HCT116 (cell line): ENCODE data around the gene SPTBN1. TPM values are rescaled to one million over a fixed set of nuclear protein-coding genes. Genes with fewer than 3 reads are reported as not detected.

ENCODE experiments used
- ATAC-seq: fragments of 200-7000 bp; cut with Tn5 transposase; 2 replicates; pipeline ENCODE4 v1.9.1; 2020; ENCODE audit warnings: mild to moderate bottlenecking, moderate library complexity
- BruUV-seq: library from RNA; stranded (reverse); fragments of 400-500 nt; replicated peaks from 2 replicates; lab custom pipeline; 2021; lab: Mats Ljungman, UMichigan
- CTCF ChIA-PET: fragments of 300-600 bp; sonication (Branson Sonifier 250); formaldehyde crosslinking; loops from one replicate; lab custom pipeline; 2021; ENCODE audit warnings: antibody characterized with exemption; lab: Charles Lee
- POLR2A ChIA-PET: fragments of 300-600, 350-600 bp; sonication (Branson Sonifier 250); formaldehyde crosslinking; loops from one replicate; lab custom pipeline; 2021; ENCODE audit warnings: antibody characterized with exemption; lab: Charles Lee
- RAD21 ChIA-PET, 2 experiments: fragments of 300-600 bp; sonication (Branson Sonifier 250); formaldehyde crosslinking; loops; one replicate each; lab custom pipeline; 2023; ENCODE audit warnings: low total read pairs in 2 of 2; ENCODE audit not compliant: uncharacterized antibody in 2 of 2, unreplicated experiment in 2 of 2, low non-redundant PET in 1 of 2; lab: Charles Lee
- DNase-seq: peaks from one replicate; pipeline ENCODE4 v3.0.0-alpha.2; 2010; ENCODE audit warnings: low read depth, low spot score
- H2AFZ ChIP-seq: fragments of 200-600 bp; shearing (Covaris generic), sonication (generic); 2 replicates; pipeline ENCODE4 v1.6.1; 2017; ENCODE audit warnings: low read depth, mixed run types, mixed read lengths, antibody characterized with exemption, low read length; ENCODE audit not compliant: poor library complexity, severe bottlenecking
- H3K27ac ChIP-seq: 2 replicates; pipeline ENCODE4 v1.5.1; 2012; ENCODE audit warnings: low read depth, low read length
- H3K27me3 ChIP-seq: fragments of 200-600 bp; sonication (generic); 2 replicates; pipeline ENCODE4 v1.6.1; 2016; ENCODE audit warnings: mixed run types, low read length, mixed read lengths; ENCODE audit not compliant: insufficient read depth
- H3K36me3 ChIP-seq, 2 experiments: fragments of 200-500 bp in 1 of 2; fragments of 200-600 bp in 1 of 2; sonication (Bioruptor generic) in 1 of 2; sonication (generic) in 1 of 2; 2 replicates each; pipeline versions ENCODE4 v1.5.1 to v1.6.1; 2014 to 2016; ENCODE audit warnings: low read length in 2 of 2, inconsistent platforms in 1 of 2, mixed read lengths in 1 of 2, mixed run types in 1 of 2; ENCODE audit not compliant: insufficient read depth in 2 of 2, control insufficient read depth in 1 of 2
- H3K4me1 ChIP-seq, 2 experiments: fragments of 200-600 bp in 1 of 2; sonication (generic) in 1 of 2; 2 replicates each; pipeline versions ENCODE4 v1.5.1 to v1.6.1; 2012 to 2017; ENCODE audit warnings: low read length in 2 of 2, inconsistent platforms in 1 of 2, mild to moderate bottlenecking in 1 of 2, mixed read lengths in 1 of 2, mixed run types in 1 of 2, moderate library complexity in 1 of 2; ENCODE audit not compliant: insufficient read depth in 2 of 2, control insufficient read depth in 1 of 2
- H3K4me2 ChIP-seq: fragments of 200-600 bp; sonication (generic); 2 replicates; pipeline ENCODE4 v1.6.1; 2017; ENCODE audit warnings: mixed run types, low read length, mixed read lengths
- H3K4me3 ChIP-seq, 2 experiments: fragments of 200-600 bp in 1 of 2; sonication (generic) in 1 of 2; replicated peaks in 1 of 2; 2 replicates each; pipeline ENCODE4 v1.5.1; 2011 to 2016; ENCODE audit warnings: low read length in 2 of 2, control low read depth in 1 of 2, low read depth in 1 of 2, mild to moderate bottlenecking in 1 of 2, mixed read lengths in 1 of 2, mixed run types in 1 of 2
- H3K79me2 ChIP-seq: fragments of 200-600 bp; sonication (generic); 2 replicates; pipeline ENCODE4 v1.6.1; 2017; ENCODE audit warnings: mild to moderate bottlenecking, mixed run types, low read length, moderate library complexity, mixed read lengths; ENCODE audit not compliant: insufficient read depth
- H3K9ac ChIP-seq: fragments of 200-600 bp; sonication (generic); 2 replicates; pipeline ENCODE4 v1.6.1; 2016; ENCODE audit warnings: low read length, mixed read lengths
- H3K9me2 ChIP-seq: fragments of 200-600 bp; sonication (generic), shearing (Covaris generic); 2 replicates; pipeline ENCODE4 v1.6.1; 2017; ENCODE audit warnings: mixed run types, mild to moderate bottlenecking, moderate library complexity; ENCODE audit not compliant: insufficient read depth
- H3K9me3 ChIP-seq, 2 experiments: fragments of 200-500 bp in 1 of 2; fragments of 200-600 bp in 1 of 2; sonication (Bioruptor generic) in 1 of 2; sonication (generic) in 1 of 2; 2 replicates each; pipeline ENCODE4 v1.6.1; 2014 to 2017; ENCODE audit warnings: low read length in 2 of 2, mixed read lengths in 2 of 2, inconsistent platforms in 1 of 2, low read depth in 1 of 2, mild to moderate bottlenecking in 1 of 2, mixed run types in 1 of 2, moderate library complexity in 1 of 2; ENCODE audit not compliant: control insufficient read depth in 1 of 2, insufficient read depth in 1 of 2
- H4K20me1 ChIP-seq: fragments of 200-600 bp; sonication (generic), shearing (Covaris generic); 2 replicates; pipeline ENCODE4 v1.6.1; 2017; ENCODE audit warnings: mixed run types, mild to moderate bottlenecking, moderate library complexity; ENCODE audit not compliant: insufficient read depth
- CBX3 ChIP-seq: IDR thresholded peaks from 2 replicates; pipeline ENCODE4 v1.6.1; 2012; ENCODE audit warnings: low read depth
- FOSL1 ChIP-seq: IDR thresholded peaks from 2 replicates; pipeline ENCODE4 v1.6.1; 2012; ENCODE audit warnings: low read depth
- JUND ChIP-seq: IDR thresholded peaks from 2 replicates; pipeline ENCODE4 v1.6.1; 2012
- MAX ChIP-seq: IDR thresholded peaks from 2 replicates; pipeline ENCODE4 v1.6.1; 2012
- POLR2A ChIP-seq: IDR thresholded peaks from 2 replicates; pipeline ENCODE4 v1.7.0; 2011; ENCODE audit warnings: borderline replicate concordance; ENCODE audit not compliant: insufficient read depth, insufficient read length; ENCODE audit errors: extremely low read depth
- POLR2AphosphoS5 ChIP-seq: IDR thresholded peaks from 2 replicates; pipeline ENCODE4 v1.6.1; 2011; ENCODE audit warnings: mild to moderate bottlenecking, low read depth, low read length, moderate library complexity
- RAD21 ChIP-seq: IDR thresholded peaks from 2 replicates; pipeline ENCODE4 v1.6.1; 2012; ENCODE audit warnings: low read depth, mild to moderate bottlenecking
- SIN3A ChIP-seq: IDR thresholded peaks from 2 replicates; pipeline ENCODE4 v1.6.1; 2012; ENCODE audit warnings: low read depth
- SP1 ChIP-seq: IDR thresholded peaks from 2 replicates; pipeline ENCODE4 v1.6.1; 2012; ENCODE audit warnings: low read depth
- TCF7L2 ChIP-seq: IDR thresholded peaks from 2 replicates; pipeline ENCODE4 v1.7.0; 2011; ENCODE audit warnings: borderline replicate concordance, inconsistent platforms; ENCODE audit not compliant: insufficient read depth, insufficient read length; ENCODE audit errors: extremely low read depth
- YY1 ChIP-seq: IDR thresholded peaks from 2 replicates; pipeline ENCODE4 v1.6.1; 2011; ENCODE audit warnings: low read length, low read depth, moderate library complexity, mild to moderate bottlenecking; ENCODE audit not compliant: insufficient replicate concordance; ENCODE audit errors: extremely low read depth
- ZFX ChIP-seq: fragments of 450-650 bp; IDR thresholded peaks from 2 replicates; pipeline ENCODE4 v1.6.1; 2017
- ZNF274 ChIP-seq: fragments of 200-500 bp; sonication (Bioruptor generic); IDR thresholded peaks from 2 replicates; pipeline ENCODE4 v1.6.1; 2014; ENCODE audit warnings: mild to moderate bottlenecking, low read depth, low read length, inconsistent platforms
- intact Hi-C: fragments of 100-400 bp; cut with micrococcal nuclease; formaldehyde crosslinking; loops from 2 replicates; pipeline ENCODE4 v1.10.0; 2022
- total RNA-seq: library from RNA; stranded (reverse); gene quantifications from one replicate; pipeline ENCODE4 v1.2.1, GENCODE V29; 2021; ENCODE audit not compliant: unreplicated experiment
- TF ChIP-seq, protein P1 (sequence below): IDR thresholded peaks from 2 replicates; pipeline ENCODE4 v1.6.1; 2011; ENCODE audit warnings: mild to moderate bottlenecking, low read length, moderate library complexity; ENCODE audit not compliant: insufficient replicate concordance; ENCODE audit errors: extremely low read depth
- TF ChIP-seq, protein P2 (sequence below): IDR thresholded peaks from 2 replicates; pipeline ENCODE4 v1.6.1; 2012; ENCODE audit warnings: low read depth

The SPTBN1 gene
- total RNA-seq, 1 experiment from 2014 or later, result 84.4 TPM

DNA sequence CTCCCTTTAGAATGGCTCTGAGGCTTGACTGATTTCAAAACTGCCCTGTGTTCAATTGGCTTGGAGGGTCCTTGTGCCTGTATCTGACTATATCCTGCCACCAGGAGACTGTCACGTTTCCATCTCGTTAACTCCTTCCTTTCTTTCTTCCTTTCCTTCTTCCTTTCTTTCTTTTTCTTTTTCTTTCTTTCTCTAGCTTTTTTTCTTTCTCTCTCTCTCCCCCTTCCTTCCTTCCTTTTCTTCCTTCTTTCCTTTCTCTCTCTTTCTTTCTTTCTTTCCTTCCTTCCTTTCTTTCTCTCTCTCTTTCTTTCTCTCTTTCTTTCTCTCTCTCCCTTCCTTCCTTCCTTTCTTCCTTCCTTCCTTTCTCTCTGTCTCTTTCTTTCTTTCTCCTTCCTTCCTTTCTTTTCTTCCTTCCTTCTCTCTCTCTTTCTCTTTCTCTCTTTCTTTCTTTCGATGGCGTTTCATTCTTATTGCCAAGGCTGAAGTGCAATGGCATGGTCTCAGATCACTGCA lies 229.2 kb downstream of the SPTBN1 start:
- H3K27me3 ChIP-seq, result no peaks in the 10 kb centered on the region
- no peaks in the 10 kb centered on the region for H3K79me2 ChIP-seq
- H3K9me2 ChIP-seq, result 0 out of 2 replicates have a peak, but pooled peaks cover 5% of the 10 kb centered on the region
- H3K9ac ChIP-seq, result no peak overlapping the region
- no peak for ATAC-seq
- H3K4me3 ChIP-seq, result no peak overlapping the region
- POLR2A ChIA-PET, result no interaction called here
- no peaks in the 10 kb centered on the region for H3K4me1 ChIP-seq
- H4K20me1 ChIP-seq, result no peaks in the 10 kb centered on the region
- no peaks in the 10 kb centered on the region for H3K9me3 ChIP-seq
- CTCF ChIA-PET, result interaction anchor here (1.9 kb wide), 1 partner anchor 20 kb away, joined by 6 read pairs; no protein-coding TSS in a partner anchor
- H3K4me2 ChIP-seq, result no peak overlapping the region
- RAD21 ChIA-PET, result no interaction called here
- no peak for DNase-seq
- intact Hi-C loops, result no loop called here
- no TSS peak for BruUV-seq
- TF ChIP-seq JUND, result no peak
- no peak for TF ChIP-seq YY1
- TF ChIP-seq POLR2A, result no peak
- TF ChIP-seq FOSL1, result no peak
- TF ChIP-seq, protein P1, sequence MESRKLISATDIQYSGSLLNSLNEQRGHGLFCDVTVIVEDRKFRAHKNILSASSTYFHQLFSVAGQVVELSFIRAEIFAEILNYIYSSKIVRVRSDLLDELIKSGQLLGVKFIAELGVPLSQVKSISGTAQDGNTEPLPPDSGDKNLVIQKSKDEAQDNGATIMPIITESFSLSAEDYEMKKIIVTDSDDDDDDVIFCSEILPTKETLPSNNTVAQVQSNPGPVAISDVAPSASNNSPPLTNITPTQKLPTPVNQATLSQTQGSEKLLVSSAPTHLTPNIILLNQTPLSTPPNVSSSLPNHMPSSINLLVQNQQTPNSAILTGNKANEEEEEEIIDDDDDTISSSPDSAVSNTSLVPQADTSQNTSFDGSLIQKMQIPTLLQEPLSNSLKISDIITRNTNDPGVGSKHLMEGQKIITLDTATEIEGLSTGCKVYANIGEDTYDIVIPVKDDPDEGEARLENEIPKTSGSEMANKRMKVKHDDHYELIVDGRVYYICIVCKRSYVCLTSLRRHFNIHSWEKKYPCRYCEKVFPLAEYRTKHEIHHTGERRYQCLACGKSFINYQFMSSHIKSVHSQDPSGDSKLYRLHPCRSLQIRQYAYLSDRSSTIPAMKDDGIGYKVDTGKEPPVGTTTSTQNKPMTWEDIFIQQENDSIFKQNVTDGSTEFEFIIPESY, result no peak
- TF ChIP-seq, protein P2, sequence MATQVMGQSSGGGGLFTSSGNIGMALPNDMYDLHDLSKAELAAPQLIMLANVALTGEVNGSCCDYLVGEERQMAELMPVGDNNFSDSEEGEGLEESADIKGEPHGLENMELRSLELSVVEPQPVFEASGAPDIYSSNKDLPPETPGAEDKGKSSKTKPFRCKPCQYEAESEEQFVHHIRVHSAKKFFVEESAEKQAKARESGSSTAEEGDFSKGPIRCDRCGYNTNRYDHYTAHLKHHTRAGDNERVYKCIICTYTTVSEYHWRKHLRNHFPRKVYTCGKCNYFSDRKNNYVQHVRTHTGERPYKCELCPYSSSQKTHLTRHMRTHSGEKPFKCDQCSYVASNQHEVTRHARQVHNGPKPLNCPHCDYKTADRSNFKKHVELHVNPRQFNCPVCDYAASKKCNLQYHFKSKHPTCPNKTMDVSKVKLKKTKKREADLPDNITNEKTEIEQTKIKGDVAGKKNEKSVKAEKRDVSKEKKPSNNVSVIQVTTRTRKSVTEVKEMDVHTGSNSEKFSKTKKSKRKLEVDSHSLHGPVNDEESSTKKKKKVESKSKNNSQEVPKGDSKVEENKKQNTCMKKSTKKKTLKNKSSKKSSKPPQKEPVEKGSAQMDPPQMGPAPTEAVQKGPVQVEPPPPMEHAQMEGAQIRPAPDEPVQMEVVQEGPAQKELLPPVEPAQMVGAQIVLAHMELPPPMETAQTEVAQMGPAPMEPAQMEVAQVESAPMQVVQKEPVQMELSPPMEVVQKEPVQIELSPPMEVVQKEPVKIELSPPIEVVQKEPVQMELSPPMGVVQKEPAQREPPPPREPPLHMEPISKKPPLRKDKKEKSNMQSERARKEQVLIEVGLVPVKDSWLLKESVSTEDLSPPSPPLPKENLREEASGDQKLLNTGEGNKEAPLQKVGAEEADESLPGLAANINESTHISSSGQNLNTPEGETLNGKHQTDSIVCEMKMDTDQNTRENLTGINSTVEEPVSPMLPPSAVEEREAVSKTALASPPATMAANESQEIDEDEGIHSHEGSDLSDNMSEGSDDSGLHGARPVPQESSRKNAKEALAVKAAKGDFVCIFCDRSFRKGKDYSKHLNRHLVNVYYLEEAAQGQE, result no peak
- TF ChIP-seq SP1, result no peak
- no peak for TF ChIP-seq SIN3A
- no peak for TF ChIP-seq MAX
- no peak for TF ChIP-seq CBX3
- no peak for TF ChIP-seq RAD21
- TF ChIP-seq ZNF274, result no peak
- TF ChIP-seq ZFX, result no peak
- no peak for TF ChIP-seq POLR2AphosphoS5
- TF ChIP-seq TCF7L2, result no peak
- no peak overlapping the region for H3K27ac ChIP-seq
- H3K36me3 ChIP-seq, result no peaks in the 10 kb centered on the region
- no peak overlapping the region for H2AFZ ChIP-seq
